Sigmoid colon (tissue), 4 donors: ENCODE data around the gene MAL.
A peak's percentile ranks its signal among the peaks of the same experiment; 100 is the strongest.

Experiments used
- POLR2A ChIP-seq, 2 donors: fragments of 450-650 bp; IDR thresholded peaks; one replicate each; pipeline ENCODE4 v1.6.1; 2016; ENCODE audit warnings: antibody characterized with exemption in 2 of 2, mild to moderate bottlenecking in 2 of 2, moderate library complexity in 2 of 2
- POLR2AphosphoS5 ChIP-seq, 4 donors: sonication (generic); formaldehyde crosslinking; IDR thresholded peaks; one replicate each; pipeline ENCODE4 v1.6.1; 2017; ENCODE audit warnings: antibody characterized with exemption in 4 of 4
- TF ChIP-seq, protein P1 (sequence below), 4 experiments: fragments of 450-650 bp in 3 of 4; fragments of 200-600 bp in 1 of 4; IDR thresholded peaks; one replicate each; pipeline ENCODE4 v1.5.1; 2016 to 2019; ENCODE audit warnings: antibody characterized with exemption in 4 of 4, mild to moderate bottlenecking in 3 of 4, moderate library complexity in 2 of 4

DNA sequence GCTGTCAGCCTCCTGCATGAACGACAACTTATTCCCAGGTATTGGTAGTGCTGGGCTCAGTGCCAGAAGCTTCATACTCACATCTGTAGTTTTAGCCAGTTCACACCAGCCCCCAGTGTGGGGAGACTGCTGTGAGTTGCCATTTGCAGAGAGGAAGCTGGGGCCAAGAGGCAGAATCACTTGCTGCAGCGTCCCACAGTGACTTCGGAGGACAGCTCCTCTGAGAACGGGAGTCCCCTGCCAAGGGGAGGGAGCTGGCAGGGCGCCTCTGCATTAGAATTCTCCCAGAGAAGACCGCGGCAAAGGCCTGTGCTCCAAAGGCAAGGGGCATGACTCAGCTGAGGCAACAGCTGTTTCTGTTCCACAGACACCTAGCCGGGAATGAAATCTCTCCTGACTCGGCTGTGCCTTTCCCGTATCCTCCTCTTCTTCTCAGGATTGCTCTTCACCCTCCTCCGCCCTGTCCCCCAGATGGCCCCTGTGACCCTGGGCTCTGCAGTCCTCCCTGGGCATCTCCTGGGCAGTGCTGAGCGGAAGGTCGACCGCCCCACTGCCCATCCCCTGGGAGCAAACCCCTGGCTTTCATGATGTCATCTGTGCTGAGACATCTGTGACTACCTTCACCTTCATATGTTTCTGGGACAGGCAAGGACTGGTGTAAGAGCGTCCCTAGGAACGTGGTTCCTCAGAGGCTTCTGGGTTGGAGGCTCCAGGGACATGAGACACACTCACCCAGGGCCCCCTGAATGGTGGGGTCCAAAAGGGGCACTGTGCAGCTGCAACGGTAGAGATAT is 18.0 kb downstream of the MAL start:
- TF ChIP-seq POLR2AphosphoS5 (IDR thresholded peaks at IDR 0.05) (peak in 3 of 4 donors; percentile 31 to 68 (median 39)), POLR2A (IDR thresholded peaks at IDR 0.05) (no peak)
- TF ChIP-seq, protein P1, sequence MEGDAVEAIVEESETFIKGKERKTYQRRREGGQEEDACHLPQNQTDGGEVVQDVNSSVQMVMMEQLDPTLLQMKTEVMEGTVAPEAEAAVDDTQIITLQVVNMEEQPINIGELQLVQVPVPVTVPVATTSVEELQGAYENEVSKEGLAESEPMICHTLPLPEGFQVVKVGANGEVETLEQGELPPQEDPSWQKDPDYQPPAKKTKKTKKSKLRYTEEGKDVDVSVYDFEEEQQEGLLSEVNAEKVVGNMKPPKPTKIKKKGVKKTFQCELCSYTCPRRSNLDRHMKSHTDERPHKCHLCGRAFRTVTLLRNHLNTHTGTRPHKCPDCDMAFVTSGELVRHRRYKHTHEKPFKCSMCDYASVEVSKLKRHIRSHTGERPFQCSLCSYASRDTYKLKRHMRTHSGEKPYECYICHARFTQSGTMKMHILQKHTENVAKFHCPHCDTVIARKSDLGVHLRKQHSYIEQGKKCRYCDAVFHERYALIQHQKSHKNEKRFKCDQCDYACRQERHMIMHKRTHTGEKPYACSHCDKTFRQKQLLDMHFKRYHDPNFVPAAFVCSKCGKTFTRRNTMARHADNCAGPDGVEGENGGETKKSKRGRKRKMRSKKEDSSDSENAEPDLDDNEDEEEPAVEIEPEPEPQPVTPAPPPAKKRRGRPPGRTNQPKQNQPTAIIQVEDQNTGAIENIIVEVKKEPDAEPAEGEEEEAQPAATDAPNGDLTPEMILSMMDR (IDR thresholded peaks at IDR 0.05) = no peak
